ENCODE measurements around the gene SMIM28.

Gene SMIM28

DNA sequence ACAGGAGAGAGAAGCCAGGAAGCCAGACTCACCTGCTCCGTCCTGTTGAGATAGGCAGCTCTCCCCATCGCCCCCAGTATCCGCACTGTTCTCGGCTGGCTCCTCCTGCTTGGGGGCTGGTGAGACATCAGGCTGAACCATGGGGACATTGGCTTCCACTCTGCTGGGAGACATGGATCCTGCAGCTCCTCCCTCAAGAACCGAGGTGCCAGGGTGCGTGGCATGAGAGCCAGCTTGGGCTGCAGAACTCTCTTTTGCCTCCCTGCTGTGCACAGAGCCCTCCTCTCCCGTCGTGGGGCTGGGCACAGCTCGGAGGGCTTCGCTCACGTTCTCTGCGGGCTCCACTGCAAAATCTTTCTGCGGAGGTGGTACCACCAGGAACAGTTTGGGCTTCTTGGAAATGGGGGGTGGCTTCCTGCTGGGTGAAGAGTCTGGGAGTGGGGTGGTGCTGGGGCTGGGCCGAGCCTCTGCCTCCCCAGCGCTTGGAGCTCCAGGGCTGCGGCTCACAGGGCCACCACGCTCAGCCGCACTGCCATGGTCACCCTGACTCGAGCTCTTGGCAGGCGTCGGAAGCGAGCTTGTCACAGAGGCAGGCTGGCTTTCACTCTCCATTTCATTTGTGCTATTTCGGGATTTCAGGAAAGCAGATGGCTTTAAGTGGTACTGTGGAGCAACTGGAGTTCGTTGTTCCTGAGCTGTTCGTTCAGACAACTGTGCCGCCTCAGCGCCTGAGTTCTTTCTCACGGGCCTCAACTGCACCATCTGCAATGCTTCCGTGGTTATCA is 52.8 kb downstream of the SMIM28 start:
- no peak for DNase-seq (ENCODE audit: low spot score)

DNA sequence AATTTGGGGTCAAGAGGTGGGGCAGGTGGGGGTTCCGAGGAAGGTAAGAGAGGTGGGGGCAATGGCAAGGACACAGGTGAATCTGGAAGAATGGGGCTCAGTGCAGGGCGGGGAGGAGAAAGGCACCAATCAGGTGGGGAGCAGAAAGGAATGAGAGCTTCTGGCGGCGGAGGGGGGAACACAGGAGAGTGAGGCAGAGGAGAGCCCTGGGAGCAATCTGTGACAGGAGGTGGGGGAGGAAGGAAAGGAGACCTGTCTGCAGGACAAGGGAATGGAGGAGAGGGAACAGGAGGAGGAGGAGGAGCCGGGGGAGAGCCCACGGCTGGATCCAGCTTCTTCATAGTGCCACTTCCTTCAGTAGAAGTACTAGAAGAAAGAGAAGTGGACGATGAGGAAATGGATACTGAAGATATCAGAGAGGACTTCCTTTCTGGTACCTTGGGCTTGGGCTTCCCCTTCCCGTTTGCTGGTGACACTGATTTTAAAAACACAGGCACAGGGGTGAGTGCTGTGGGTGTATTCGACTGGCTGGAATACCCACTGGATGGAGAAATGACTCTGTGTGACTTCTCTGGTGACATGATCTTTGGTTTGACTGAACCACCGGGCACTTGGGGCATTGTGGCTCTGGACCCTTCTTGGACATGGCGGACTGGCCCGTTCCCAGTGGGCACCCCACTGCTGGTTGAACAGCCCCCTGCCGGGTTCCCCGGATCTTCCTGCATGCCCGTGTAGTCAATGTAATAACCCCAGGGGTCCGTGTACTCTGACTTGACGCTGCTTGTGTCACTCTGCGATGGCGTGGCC is 53.8 kb downstream of the SMIM28 start:
- no peak for DNase-seq (ENCODE audit: low spot score)

DNA sequence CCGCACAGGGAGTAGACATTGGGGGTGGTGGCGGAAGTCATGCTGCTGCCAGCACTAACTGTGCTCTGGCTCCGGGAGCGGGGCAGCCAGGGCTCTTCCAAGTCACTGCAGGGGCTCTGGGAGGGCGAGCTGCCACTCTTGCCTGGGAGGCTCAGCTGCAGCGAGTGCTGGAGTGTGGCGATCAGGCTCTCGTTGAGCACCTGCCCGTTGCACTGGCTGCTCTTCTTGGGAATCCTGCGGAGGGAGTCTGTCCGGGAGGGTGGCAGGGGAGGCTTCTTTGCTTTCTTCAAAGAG is 54.3 kb downstream of the SMIM28 start:
- DNase-seq (ENCODE audit: low spot score) = no peak
